Fibroblast of pulmonary artery (primary cell): ENCODE measurements around the gene GALNT9.

Experiments used
- DNase-seq: peaks from one replicate; pipeline ENCODE4 v3.0.0-alpha.2; 2010; ENCODE audit warnings: low read depth
- H3K4me3 ChIP-seq: replicated peaks from 2 replicates; pipeline ENCODE4 v1.5.1; 2011; ENCODE audit warnings: low read depth, mild to moderate bottlenecking, control low read depth, low read length, moderate library complexity
- TF ChIP-seq, protein P1 (sequence below): IDR thresholded peaks from 2 replicates; pipeline ENCODE4 v1.5.1; 2011; ENCODE audit warnings: mild to moderate bottlenecking, control low read depth, low read length, inconsistent platforms; ENCODE audit errors: missing control alignments

The GALNT9 gene

DNA sequence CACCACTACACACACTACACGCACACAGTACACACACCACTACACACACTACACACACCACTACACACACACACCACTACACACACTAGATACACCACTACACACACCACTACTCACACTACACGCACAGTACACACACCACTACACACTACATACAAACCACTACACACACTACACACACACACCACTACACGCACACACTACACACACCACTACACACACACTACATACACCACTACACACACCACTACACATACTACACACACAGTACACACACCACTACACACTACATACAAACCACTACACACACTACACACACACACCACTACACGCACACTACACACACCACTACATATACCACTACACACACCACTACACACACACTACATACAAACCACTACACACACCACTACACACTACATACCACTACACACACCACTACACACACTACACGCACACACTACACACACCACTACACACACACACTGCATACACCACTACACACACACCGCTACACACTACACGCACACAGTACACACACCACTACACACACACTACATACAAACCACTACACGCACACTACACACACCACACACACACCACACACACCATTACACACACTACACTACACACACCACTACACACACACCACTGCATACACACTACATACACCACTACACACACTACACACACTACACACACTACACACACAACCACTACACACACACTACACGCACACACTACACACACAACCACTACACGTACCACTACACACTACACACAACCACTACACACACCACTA is 173.4 kb downstream of the GALNT9 start:
- TF ChIP-seq, protein P1, sequence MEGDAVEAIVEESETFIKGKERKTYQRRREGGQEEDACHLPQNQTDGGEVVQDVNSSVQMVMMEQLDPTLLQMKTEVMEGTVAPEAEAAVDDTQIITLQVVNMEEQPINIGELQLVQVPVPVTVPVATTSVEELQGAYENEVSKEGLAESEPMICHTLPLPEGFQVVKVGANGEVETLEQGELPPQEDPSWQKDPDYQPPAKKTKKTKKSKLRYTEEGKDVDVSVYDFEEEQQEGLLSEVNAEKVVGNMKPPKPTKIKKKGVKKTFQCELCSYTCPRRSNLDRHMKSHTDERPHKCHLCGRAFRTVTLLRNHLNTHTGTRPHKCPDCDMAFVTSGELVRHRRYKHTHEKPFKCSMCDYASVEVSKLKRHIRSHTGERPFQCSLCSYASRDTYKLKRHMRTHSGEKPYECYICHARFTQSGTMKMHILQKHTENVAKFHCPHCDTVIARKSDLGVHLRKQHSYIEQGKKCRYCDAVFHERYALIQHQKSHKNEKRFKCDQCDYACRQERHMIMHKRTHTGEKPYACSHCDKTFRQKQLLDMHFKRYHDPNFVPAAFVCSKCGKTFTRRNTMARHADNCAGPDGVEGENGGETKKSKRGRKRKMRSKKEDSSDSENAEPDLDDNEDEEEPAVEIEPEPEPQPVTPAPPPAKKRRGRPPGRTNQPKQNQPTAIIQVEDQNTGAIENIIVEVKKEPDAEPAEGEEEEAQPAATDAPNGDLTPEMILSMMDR: no peak
- no peak for DNase-seq
- H3K4me3 ChIP-seq: no peak overlapping the region

DNA sequence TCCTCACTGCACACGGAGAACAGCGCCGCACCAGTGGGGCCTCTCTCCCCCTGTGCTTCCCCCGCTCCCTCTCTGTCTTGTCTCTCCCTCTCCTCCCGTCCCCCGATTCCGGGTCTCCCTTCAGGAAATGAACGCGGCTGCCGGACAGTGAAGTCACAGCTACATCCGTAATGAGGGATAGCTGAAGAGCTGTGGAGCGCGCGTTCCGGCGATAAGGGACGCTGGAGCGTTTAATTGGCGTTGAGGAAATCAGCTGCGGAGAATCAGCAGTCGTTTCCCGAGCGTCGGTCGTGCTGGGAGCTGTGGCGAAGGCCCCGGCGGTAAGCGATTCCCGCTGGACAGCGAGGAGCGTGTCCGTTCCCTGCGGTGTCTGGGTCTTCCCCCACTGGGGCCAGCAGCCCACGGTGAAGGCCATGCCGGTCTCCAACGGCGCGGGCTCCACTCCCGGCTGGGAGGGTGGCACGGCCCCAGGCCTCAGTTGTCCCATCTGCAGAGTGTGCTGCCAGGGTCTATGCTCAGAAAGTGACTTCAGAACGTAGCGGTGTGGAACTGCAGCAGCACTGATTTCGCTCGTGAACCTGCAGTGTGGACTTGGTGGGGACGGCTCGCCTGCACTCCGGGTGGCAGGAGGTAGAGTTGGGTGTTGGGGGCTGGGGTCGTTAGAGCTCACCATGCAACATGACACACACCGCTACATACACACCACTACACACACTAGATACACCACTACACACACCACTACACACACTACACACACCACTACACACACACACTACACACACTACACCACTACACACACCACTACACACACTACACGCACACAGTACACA is 174.2 kb downstream of the GALNT9 start:
- DNase-seq: peak; percentile 17
- TF ChIP-seq, protein P1: no peak
- H3K4me3 ChIP-seq: no peak overlapping the region

DNA sequence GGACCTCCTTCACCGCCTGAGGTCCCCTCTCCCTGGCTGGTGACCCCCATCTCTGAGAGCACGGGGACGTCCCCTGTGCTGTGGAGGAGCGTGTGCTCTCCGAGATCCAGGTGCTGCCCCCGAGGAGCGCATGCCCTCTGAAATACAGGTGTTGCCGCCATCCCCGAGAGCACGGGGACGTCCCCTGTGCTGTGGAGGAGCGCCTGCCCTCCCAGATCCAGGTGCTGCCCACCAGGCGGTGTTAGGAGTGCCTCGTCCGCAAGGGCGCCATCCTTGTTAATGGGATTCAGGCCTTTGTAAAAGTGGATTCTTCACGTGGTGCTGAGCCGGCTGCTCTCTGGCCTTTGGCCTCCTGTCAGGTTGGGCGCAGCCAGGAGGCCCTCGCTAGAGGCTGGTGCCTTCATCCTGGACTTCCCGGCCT is 175.0 kb downstream of the GALNT9 start:
- TF ChIP-seq, protein P1: no peak
- H3K4me3 ChIP-seq: no peak overlapping the region
- DNase-seq: no peak

DNA sequence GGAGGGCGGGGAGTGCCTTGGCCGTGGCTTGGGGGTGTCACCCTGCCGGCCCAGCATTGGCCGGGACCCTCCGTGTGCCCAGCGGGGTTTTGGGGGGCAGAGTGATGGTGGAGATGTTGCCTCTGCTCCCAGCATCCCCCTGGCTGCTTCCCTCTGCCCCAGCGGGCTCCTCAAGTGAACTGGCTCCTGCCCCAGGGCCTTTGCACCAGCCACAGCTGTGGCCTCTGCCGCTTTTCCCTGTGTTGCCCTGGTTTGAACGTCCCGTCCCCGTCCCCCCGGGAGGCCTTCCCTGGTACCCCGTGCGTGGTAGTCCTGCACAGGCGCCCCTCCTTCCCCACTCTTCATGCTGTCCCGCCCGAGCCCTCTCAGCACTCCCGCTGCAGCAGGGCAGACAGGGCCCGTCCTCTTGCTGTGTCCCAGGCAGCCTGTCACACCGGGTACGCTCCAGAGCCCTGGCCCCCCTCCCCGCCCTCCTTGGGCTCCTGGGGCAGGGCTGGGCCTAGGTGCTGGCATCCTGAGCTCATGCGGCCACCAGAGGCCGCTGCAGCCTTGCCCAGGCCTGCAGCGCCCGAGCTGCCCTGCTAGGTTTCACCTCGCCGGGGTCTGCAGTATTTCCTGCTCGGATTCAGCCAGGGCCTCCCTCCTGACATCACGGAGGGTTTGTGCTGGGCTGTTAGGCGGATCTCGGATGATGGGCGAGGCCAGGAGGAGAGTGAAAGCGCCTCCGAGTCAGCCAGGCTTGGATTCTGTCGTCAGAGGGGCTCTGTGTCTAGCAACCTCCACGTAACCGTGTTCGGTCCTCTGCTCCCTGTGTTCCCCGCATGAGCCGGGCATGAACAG is 175.7 kb downstream of the GALNT9 start:
- TF ChIP-seq, protein P1: peak; percentile 87
- no peak overlapping the region for H3K4me3 ChIP-seq
- peak; percentile 79 for DNase-seq

DNA sequence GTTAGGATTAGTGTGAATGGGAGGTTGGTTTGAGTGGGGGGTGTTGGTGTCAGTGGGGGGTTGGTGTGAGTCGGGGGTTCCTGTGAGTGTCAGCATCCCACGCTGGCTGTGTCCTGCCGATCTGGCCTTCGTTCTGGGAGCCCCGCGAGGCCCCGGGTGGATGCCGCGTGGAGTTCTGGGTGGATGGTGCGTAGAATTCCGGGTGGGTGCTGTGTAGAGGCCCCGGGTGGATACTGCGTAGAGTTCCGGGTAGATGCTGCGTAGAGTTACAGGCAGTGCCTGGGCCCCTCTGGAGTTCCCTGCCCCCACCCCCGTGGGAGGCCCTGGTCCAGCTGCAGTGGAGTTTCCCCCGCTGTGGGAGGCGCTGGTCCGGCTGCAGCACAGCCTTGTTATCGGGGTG is 176.4 kb downstream of the GALNT9 start:
- TF ChIP-seq, protein P1: no peak
- no peak for DNase-seq
- no peak overlapping the region for H3K4me3 ChIP-seq

DNA sequence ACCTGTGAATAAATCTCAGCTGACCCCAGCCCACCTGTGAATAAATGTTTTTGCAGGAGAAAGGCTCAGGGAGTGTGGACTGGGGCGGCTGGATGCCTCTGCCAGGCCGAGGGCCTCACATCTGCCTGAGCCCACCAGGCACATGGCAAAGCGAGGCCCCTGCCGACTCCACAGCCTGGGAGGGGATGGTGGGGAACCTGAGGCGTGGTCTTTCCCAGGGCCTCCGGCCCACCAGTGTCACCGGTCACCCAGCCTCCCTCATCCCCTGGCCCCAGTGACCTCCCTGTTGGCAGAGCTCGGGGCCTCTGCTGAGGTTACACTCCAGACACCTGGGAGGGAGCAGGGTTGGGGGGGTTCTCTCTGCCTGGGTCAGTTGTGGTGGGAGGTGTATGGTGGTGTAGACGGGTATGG is 177.0 kb downstream of the GALNT9 start:
- TF ChIP-seq, protein P1: no peak
- no peak for DNase-seq

More for the DNA sequence above, 177.0 kb downstream of the GALNT9 start:
- H3K4me3 ChIP-seq: no peak overlapping the region
